ENCODE measurements around the gene UBE3A.

DNA sequence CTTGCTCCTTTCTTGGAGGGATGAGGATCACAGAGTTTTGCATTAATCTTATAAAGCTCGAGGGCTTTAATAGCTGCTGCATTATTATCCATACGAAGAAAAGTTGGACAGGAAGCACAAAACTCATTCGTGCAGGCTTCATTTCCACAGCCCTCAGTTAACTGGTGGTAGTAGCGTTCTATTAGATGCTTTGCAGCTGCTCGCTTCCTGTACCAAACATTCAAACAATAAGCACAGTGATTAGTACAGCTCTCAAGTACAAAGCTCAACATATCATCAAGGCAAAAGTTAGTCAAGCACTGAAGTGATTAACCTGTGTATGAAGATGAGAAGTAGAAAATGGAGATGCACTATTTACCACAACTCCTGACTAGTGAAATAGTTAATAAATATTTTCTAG, 63.3 kb downstream of the UBE3A start:
- TF ChIP-seq ZNF70 (CRISPR knock-in tag; IDR thresholded peaks at IDR 0.05) (no peak), ARNTL (CRISPR knock-in tag; IDR thresholded peaks at IDR 0.05; ENCODE audit: borderline replicate concordance, low read depth) (no peak), OSR1 (CRISPR knock-in tag; IDR thresholded peaks at IDR 0.05) (no peak), PPARA (CRISPR knock-in tag; IDR thresholded peaks at IDR 0.05; ENCODE audit: borderline replicate concordance) (no peak), ISL1 (CRISPR knock-in tag; IDR thresholded peaks at IDR 0.05) (no peak), BACH2 (CRISPR knock-in tag; IDR thresholded peaks at IDR 0.05; ENCODE audit: borderline replicate concordance) (no peak), CSDC2 (CRISPR knock-in tag; IDR thresholded peaks at IDR 0.05) (no peak), ZFP30 (CRISPR knock-in tag; IDR thresholded peaks at IDR 0.05) (no peak), ZFP3 (CRISPR knock-in tag; IDR thresholded peaks at IDR 0.05) (no peak)
- TF ChIP-seq, protein P1, sequence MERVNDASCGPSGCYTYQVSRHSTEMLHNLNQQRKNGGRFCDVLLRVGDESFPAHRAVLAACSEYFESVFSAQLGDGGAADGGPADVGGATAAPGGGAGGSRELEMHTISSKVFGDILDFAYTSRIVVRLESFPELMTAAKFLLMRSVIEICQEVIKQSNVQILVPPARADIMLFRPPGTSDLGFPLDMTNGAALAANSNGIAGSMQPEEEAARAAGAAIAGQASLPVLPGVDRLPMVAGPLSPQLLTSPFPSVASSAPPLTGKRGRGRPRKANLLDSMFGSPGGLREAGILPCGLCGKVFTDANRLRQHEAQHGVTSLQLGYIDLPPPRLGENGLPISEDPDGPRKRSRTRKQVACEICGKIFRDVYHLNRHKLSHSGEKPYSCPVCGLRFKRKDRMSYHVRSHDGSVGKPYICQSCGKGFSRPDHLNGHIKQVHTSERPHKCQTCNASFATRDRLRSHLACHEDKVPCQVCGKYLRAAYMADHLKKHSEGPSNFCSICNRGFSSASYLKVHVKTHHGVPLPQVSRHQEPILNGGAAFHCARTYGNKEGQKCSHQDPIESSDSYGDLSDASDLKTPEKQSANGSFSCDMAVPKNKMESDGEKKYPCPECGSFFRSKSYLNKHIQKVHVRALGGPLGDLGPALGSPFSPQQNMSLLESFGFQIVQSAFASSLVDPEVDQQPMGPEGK (CRISPR knock-in tag; IDR thresholded peaks at IDR 0.05; ENCODE audit: borderline replicate concordance): no peak
- TF ChIP-seq, protein P2, sequence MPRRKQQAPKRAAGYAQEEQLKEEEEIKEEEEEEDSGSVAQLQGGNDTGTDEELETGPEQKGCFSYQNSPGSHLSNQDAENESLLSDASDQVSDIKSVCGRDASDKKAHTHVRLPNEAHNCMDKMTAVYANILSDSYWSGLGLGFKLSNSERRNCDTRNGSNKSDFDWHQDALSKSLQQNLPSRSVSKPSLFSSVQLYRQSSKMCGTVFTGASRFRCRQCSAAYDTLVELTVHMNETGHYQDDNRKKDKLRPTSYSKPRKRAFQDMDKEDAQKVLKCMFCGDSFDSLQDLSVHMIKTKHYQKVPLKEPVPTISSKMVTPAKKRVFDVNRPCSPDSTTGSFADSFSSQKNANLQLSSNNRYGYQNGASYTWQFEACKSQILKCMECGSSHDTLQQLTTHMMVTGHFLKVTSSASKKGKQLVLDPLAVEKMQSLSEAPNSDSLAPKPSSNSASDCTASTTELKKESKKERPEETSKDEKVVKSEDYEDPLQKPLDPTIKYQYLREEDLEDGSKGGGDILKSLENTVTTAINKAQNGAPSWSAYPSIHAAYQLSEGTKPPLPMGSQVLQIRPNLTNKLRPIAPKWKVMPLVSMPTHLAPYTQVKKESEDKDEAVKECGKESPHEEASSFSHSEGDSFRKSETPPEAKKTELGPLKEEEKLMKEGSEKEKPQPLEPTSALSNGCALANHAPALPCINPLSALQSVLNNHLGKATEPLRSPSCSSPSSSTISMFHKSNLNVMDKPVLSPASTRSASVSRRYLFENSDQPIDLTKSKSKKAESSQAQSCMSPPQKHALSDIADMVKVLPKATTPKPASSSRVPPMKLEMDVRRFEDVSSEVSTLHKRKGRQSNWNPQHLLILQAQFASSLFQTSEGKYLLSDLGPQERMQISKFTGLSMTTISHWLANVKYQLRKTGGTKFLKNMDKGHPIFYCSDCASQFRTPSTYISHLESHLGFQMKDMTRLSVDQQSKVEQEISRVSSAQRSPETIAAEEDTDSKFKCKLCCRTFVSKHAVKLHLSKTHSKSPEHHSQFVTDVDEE (CRISPR knock-in tag; IDR thresholded peaks at IDR 0.05): no peak
